Uterus (tissue), 4 donors: ENCODE results near the gene RELL1. TPM values are rescaled to one million over a fixed set of nuclear protein-coding genes. Genes with fewer than 3 reads are reported as not detected.

Experiments
- DNase-seq, 2 donors: peaks; one replicate each; pipeline ENCODE4 v3.0.0-alpha.2; 2019 to 2020
- H3K27ac ChIP-seq, 2 donors: fragments of 200-600 bp; sonication (generic); 1 replicate in 1 of 2; 2 replicates in 1 of 2; pipeline ENCODE4 v1.5.1; 2016 to 2018
- H3K27me3 ChIP-seq, 2 donors: fragments of 200-600 bp; sonication (generic); one replicate each; pipeline ENCODE4 v1.5.1; 2018 to 2019; ENCODE audit warnings: control low read depth in 1 of 2
- H3K36me3 ChIP-seq, 2 donors: fragments of 200-600 bp; sonication (generic); one replicate each; pipeline ENCODE4 v1.5.1; 2019; ENCODE audit warnings: control low read depth in 1 of 2
- H3K4me1 ChIP-seq, 2 donors: fragments of 200-600 bp; sonication (generic); one replicate each; pipeline ENCODE4 v1.5.1; 2018 to 2019; ENCODE audit warnings: control low read depth in 1 of 2
- H3K4me3 ChIP-seq, 2 donors: fragments of 200-600 bp; sonication (generic); 1 replicate in 1 of 2; 2 replicates in 1 of 2; pipeline ENCODE4 v1.5.1; 2018 to 2019; ENCODE audit warnings: mild to moderate bottlenecking in 1 of 2
- H3K9me3 ChIP-seq, 2 donors: fragments of 200-600 bp; sonication (generic); one replicate each; pipeline ENCODE4 v1.5.1; 2019; ENCODE audit warnings: control low read depth in 1 of 2
- POLR2A ChIP-seq, 2 donors: fragments of 450-650 bp; IDR thresholded peaks; one replicate each; pipeline ENCODE4 v1.6.1; 2016; ENCODE audit warnings: antibody characterized with exemption in 2 of 2, mild to moderate bottlenecking in 1 of 2, moderate library complexity in 1 of 2
- intact Hi-C: fragments of 100-400 bp; cut with DNase I; formaldehyde crosslinking; loops from one replicate; pipeline ENCODE4 v1.15.1; 2023; ENCODE audit warnings: low total_unique reads
- total RNA-seq, 4 donors: library from RNA; depleted of rRNA in 3 of 4; stranded (reverse); fragments of >200 nt in 3 of 4; gene quantifications; one replicate each; pipeline versions ENCODE4 v1.1.0 to v1.2.4, GENCODE V29; 2014 to 2023
- TF ChIP-seq, protein P1 (sequence below), 4 experiments: fragments of 200-600 bp in 2 of 4; fragments of 450-650 bp in 2 of 4; sonication (generic) in 2 of 4; IDR thresholded peaks; one replicate each; pipeline ENCODE4 v1.5.1; 2016 to 2019; ENCODE audit warnings: antibody characterized with exemption in 4 of 4, mild to moderate bottlenecking in 2 of 4, moderate library complexity in 1 of 4
- donor health status: DM: yes; HTN: yes; CAD: no.

RELL1 gene
- total RNA-seq, 4 donors from 2014 or later, result 21.2 to 64.0 (median 44.3) TPM

GRCh38 chr4:37666625-37667071 lies 19.5 kb downstream of the RELL1 start:
- intact Hi-C loops, result no loop called here
- DNase-seq, result peak; percentile 41 to 65
- H3K27me3 ChIP-seq, result no peaks in the 10 kb centered on the region
- H3K27ac ChIP-seq, result peak overlapping the region; percentile 38 to 65
- no peak overlapping the region for H3K4me3 ChIP-seq
- no peaks in the 10 kb centered on the region for H3K9me3 ChIP-seq
- no peaks in the 10 kb centered on the region for H3K36me3 ChIP-seq
- TF ChIP-seq POLR2A (IDR thresholded peaks at IDR 0.05), result no peak
- TF ChIP-seq, protein P1, sequence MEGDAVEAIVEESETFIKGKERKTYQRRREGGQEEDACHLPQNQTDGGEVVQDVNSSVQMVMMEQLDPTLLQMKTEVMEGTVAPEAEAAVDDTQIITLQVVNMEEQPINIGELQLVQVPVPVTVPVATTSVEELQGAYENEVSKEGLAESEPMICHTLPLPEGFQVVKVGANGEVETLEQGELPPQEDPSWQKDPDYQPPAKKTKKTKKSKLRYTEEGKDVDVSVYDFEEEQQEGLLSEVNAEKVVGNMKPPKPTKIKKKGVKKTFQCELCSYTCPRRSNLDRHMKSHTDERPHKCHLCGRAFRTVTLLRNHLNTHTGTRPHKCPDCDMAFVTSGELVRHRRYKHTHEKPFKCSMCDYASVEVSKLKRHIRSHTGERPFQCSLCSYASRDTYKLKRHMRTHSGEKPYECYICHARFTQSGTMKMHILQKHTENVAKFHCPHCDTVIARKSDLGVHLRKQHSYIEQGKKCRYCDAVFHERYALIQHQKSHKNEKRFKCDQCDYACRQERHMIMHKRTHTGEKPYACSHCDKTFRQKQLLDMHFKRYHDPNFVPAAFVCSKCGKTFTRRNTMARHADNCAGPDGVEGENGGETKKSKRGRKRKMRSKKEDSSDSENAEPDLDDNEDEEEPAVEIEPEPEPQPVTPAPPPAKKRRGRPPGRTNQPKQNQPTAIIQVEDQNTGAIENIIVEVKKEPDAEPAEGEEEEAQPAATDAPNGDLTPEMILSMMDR (IDR thresholded peaks at IDR 0.05), result no peak
- peaks cover 4 to 10% of the 10 kb centered on the region in 2 donors for H3K4me1 ChIP-seq

GRCh38 chr4:37665333-37666320 lies 20.5 kb downstream of the RELL1 start:
- intact Hi-C loops, result no loop called here
- Histone ChIP-seq H3K9me3 (no peaks in the 10 kb centered on the region), H3K4me1 (peaks cover 4 to 10% of the 10 kb centered on the region in 2 donors), H3K4me3 (no peak overlapping the region), H3K36me3 (no peaks in the 10 kb centered on the region), H3K27me3 (no peaks in the 10 kb centered on the region), H3K27ac (peak overlapping the region; percentile 38 to 65)
- TF ChIP-seq, protein P1 (IDR thresholded peaks at IDR 0.05), result no peak
- no peak for TF ChIP-seq POLR2A (IDR thresholded peaks at IDR 0.05)
- peak in 1 of 2 donors; percentile 42 for DNase-seq

DNA sequence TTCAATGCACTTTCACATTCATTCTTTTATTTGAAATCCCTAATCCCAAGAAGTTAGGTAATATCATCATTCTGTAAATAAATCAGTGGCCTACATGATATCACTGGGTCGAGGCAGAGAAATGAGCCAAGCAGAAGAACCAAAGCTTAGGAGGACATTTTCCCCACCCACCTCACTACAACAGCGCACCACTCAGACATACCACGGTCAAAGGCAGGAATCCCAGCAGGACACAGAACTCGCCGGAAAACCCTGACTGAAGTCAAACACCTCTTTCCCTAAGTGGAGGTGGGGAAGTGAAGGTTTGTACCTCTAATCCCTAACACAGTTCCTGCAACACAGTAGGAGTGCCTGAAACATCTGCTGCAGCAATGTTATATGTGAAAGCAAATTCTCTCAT lies 21.5 kb downstream of the RELL1 start:
- Histone ChIP-seq H3K27ac (peak overlapping the region; percentile 38 to 65), H3K27me3 (no peaks in the 10 kb centered on the region), H3K9me3 (no peaks in the 10 kb centered on the region), H3K4me3 (no peak overlapping the region), H3K36me3 (no peaks in the 10 kb centered on the region), H3K4me1 (peaks cover 4 to 10% of the 10 kb centered on the region in 2 donors)
- no peak for DNase-seq
- TF ChIP-seq POLR2A (IDR thresholded peaks at IDR 0.05), result no peak
- TF ChIP-seq, protein P1 (IDR thresholded peaks at IDR 0.05), result no peak
- intact Hi-C loops, result no loop called here

DNA sequence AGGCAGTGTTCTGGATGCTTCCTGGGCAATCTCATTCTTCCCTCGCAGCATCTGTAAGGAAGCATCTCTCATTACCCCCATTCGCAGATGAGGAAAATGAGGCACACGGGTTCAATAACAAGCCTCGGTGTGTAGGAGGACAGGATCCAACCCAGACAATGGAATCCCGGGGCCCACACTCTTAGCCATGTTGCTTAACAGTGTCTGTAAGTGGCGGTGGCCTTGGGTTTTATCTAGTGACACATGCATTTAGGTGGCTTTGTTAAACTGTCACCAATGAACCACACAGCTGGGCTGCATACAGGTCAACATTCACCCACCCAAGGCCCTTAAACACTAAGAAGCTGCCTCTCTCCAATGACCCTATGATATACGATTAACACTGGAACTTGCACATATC lies 22.6 kb downstream of the RELL1 start:
- no peak overlapping the region for H3K27ac ChIP-seq
- H3K36me3 ChIP-seq, result no peaks in the 10 kb centered on the region
- H3K9me3 ChIP-seq, result no peaks in the 10 kb centered on the region
- H3K27me3 ChIP-seq, result no peaks in the 10 kb centered on the region
- H3K4me1 ChIP-seq, result peaks cover 4 to 10% of the 10 kb centered on the region in 2 donors
- TF ChIP-seq POLR2A (IDR thresholded peaks at IDR 0.05), result no peak
- TF ChIP-seq, protein P1 (IDR thresholded peaks at IDR 0.05), result no peak
- H3K4me3 ChIP-seq, result no peak overlapping the region
- no peak for DNase-seq
- intact Hi-C loops, result no loop called here

- peaks cover 4 to 10% of the 10 kb centered on the region in 2 donors for H3K4me1 ChIP-seq
These were observed 23.2 kb downstream of the RELL1 start for GRCh38 chr4:37662861-37663390.

More at GRCh38 chr4:37662861-37663390, 23.2 kb downstream of the RELL1 start:
- Histone ChIP-seq H3K27ac (peak overlapping the region in 1 of 2 donors; percentile 47), H3K9me3 (no peaks in the 10 kb centered on the region), H3K4me3 (no peak overlapping the region), H3K36me3 (no peaks in the 10 kb centered on the region), H3K27me3 (no peaks in the 10 kb centered on the region)
- no peak for DNase-seq
- no peak for TF ChIP-seq POLR2A (IDR thresholded peaks at IDR 0.05)
- TF ChIP-seq, protein P1 (IDR thresholded peaks at IDR 0.05), result no peak
- intact Hi-C loops, result no loop called here
